Psoas muscle (tissue), 8 donors: Measurements from ENCODE around the gene CIAO2B. TPM values are rescaled to one million over a fixed set of nuclear protein-coding genes. Genes with fewer than 3 reads are reported as not detected.
A peak's percentile ranks its signal among the peaks of the same experiment; 100 is the strongest.

Experiments
- ATAC-seq, 4 donors: fragments of 200-7000 bp; cut with Tn5 transposase; one replicate each; pipeline ENCODE4 v1.9.1; 2020; ENCODE audit warnings: moderate library complexity in 3 of 4, mild to moderate bottlenecking in 2 of 4
- DNase-seq, 2 donors: peaks; one replicate each; pipeline ENCODE4 v3.0.0-alpha.2; 2020
- H3K27ac ChIP-seq: fragments of 200-600 bp; one replicate; pipeline ENCODE4 v1.8.0; 2022
- H3K27me3 ChIP-seq, 3 donors: fragments of 200-600 bp in 1 of 3; one replicate each; pipeline versions ENCODE4 v1.6.1 to v1.8.0; 2013 to 2022; ENCODE audit warnings: low read length in 2 of 3, mild to moderate bottlenecking in 2 of 3, moderate library complexity in 1 of 3; ENCODE audit not compliant: insufficient read depth in 3 of 3
- H3K36me3 ChIP-seq, 2 donors: fragments of 200-600 bp in 1 of 2; one replicate each; pipeline versions ENCODE4 v1.6.1 to v1.8.0; 2013 to 2022; ENCODE audit warnings: low read depth in 1 of 2, mild to moderate bottlenecking in 1 of 2, moderate library complexity in 1 of 2; ENCODE audit not compliant: insufficient read depth in 1 of 2
- H3K4me1 ChIP-seq: fragments of 200-600 bp; one replicate; pipeline ENCODE4 v1.8.0; 2022
- H3K4me3 ChIP-seq: fragments of 200-600 bp; one replicate; pipeline ENCODE4 v1.8.0; 2022; ENCODE audit warnings: mild to moderate bottlenecking
- H3K9me3 ChIP-seq: fragments of 200-600 bp; one replicate; pipeline ENCODE4 v1.8.0; 2022
- WGBS, 3 donors: extraction: QIAGEN DNeasy Blood & Tissue Kit; methylation state at CpG; one replicate each; pipeline versions ENCODE4 v1.1.6 to v1.1.7; 2013; 5-methylcytosine and 5-hydroxymethylcytosine counted together
- intact Hi-C, 2 donors: fragments of 100-400 bp; cut with DNase I; formaldehyde crosslinking; loops; one replicate each; pipeline versions ENCODE4 v1.11.0 to v1.14.2; 2022
- polyA plus RNA-seq, 3 donors: library from polyadenylated mRNA; stranded (reverse); fragments of 200-250 nt; gene quantifications; one replicate each; pipeline ENCODE4 v1.2.3, GENCODE V29; 2013
- total RNA-seq, 4 donors: library from RNA; stranded (reverse); fragmentation: NEBNext Ultra II Directional in 2 of 4; extraction: Animal tissue kit (Norgen Biotek cat#: 25700) in 2 of 4; gene quantifications; one replicate each; pipeline versions ENCODE4 v1.2.1 to v1.2.4, GENCODE V29; 2021 to 2023
- TF ChIP-seq, protein P1 (sequence below): fragments of 200-600 bp; IDR thresholded peaks from one replicate; pipeline ENCODE4 v1.8.0; 2022; ENCODE audit warnings: antibody characterized with exemption
- donor health status: healthy with polysubstance abuse.
- donor health status: DM: no; HTN: no; CAD: no; lungs with moderate emphysema.
- donor health status: Bipolar disorder and iron deficiency.
- donor health status: healthy.
- donor health status: DM: yes; HTN: yes; CAD: no.
- donor health status: DM: no; HTN: no; CAD: no.
- donor health status: DM: no; HTN: no; CAD: no.
- donor health status: DM: yes; HTN: yes; CAD: no.

The CIAO2B gene
- total and polyA plus RNA-seq, 7 donors, result 145 to 818 (median 346) TPM

- peaks cover 3 to 67% of the 10 kb centered on the region in 2 donors for H3K36me3 ChIP-seq
- H3K4me3 ChIP-seq, result no peak overlapping the region
- intact Hi-C loops, result no loop called here
- H3K9me3 ChIP-seq, result no peaks in the 10 kb centered on the region
- H3K27ac ChIP-seq, result no peak overlapping the region
- peak in 1 of 2 donors; percentile 23 for DNase-seq
- TF ChIP-seq, protein P1, sequence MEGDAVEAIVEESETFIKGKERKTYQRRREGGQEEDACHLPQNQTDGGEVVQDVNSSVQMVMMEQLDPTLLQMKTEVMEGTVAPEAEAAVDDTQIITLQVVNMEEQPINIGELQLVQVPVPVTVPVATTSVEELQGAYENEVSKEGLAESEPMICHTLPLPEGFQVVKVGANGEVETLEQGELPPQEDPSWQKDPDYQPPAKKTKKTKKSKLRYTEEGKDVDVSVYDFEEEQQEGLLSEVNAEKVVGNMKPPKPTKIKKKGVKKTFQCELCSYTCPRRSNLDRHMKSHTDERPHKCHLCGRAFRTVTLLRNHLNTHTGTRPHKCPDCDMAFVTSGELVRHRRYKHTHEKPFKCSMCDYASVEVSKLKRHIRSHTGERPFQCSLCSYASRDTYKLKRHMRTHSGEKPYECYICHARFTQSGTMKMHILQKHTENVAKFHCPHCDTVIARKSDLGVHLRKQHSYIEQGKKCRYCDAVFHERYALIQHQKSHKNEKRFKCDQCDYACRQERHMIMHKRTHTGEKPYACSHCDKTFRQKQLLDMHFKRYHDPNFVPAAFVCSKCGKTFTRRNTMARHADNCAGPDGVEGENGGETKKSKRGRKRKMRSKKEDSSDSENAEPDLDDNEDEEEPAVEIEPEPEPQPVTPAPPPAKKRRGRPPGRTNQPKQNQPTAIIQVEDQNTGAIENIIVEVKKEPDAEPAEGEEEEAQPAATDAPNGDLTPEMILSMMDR, result no peak
- H3K27me3 ChIP-seq, result no peaks in the 10 kb centered on the region
- no peaks in the 10 kb centered on the region for H3K4me1 ChIP-seq
- ATAC-seq, result no peak
- 84 to 95% (median 94%) methylated on average over 5 of the region's 5 CpGs for WGBS, 3 donors
Observed at GRCh38 chr16:66942981-66943380, 8.8 kb upstream of the CIAO2B start.

DNA sequence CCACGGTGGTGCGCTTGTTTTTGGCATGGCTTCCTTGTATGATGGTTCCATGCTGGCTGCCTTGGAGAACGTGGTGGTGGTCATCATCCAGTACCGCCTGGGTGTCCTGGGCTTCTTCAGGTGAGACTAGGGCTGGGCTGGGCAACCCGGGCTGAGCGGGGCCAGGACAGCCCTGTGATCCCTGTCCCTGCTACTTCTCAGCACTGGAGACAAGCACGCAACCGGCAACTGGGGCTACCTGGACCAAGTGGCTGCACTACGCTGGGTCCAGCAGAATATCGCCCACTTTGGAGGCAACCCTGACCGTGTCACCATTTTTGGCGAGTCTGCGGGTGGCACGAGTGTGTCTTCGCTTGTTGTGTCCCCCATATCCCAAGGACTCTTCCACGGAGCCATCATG is 6.0 kb upstream of the CIAO2B start:
- intact Hi-C loops, result no loop called here
- Histone ChIP-seq H3K4me3 (no peak overlapping the region), H3K9me3 (no peaks in the 10 kb centered on the region), H3K4me1 (peaks cover 16% of the 10 kb centered on the region), H3K36me3 (peaks cover 3 to 85% of the 10 kb centered on the region in 2 donors), H3K27ac (no peak overlapping the region), H3K27me3 (no peaks in the 10 kb centered on the region)
- TF ChIP-seq, protein P1, result no peak
- DNase-seq (peak in 1 of 2 donors; percentile 43), ATAC-seq (no peak)
- WGBS, 3 donors, result 93 to 95% (median 93%) methylated on average over 16 of the region's 16 CpGs

- Histone ChIP-seq H3K36me3 (peaks cover 3 to 82% of the 10 kb centered on the region in 2 donors), H3K4me3 (no peak overlapping the region), H3K27me3 (no peaks in the 10 kb centered on the region), H3K4me1 (peaks cover 16% of the 10 kb centered on the region), H3K27ac (no peak overlapping the region), H3K9me3 (no peaks in the 10 kb centered on the region)
- intact Hi-C loops, result no loop called here
- no peak for ATAC-seq
- TF ChIP-seq, protein P1, result no peak
- peak in 1 of 2 donors; percentile 37 for DNase-seq
Observed at GRCh38 chr16:66939366-66939765, 5.2 kb upstream of the CIAO2B start.

- no peaks in the 10 kb centered on the region for H3K9me3 ChIP-seq
- intact Hi-C loops, result no loop called here
- H3K4me1 ChIP-seq, result peaks cover 22% of the 10 kb centered on the region
- 85 to 89% (median 88%) methylated on average over 10 of the region's 10 CpGs for WGBS, 3 donors
- no peaks in the 10 kb centered on the region for H3K27me3 ChIP-seq
- H3K27ac ChIP-seq, result no peak overlapping the region
- ATAC-seq (no peak), DNase-seq (peak in 1 of 2 donors; percentile 27)
- peaks cover 3 to 67% of the 10 kb centered on the region in 2 donors for H3K36me3 ChIP-seq
- TF ChIP-seq, protein P1, result no peak
- peak overlapping the region; percentile 91 for H3K4me3 ChIP-seq
Observed at GRCh38 chr16:66937725-66938337, 3.6 kb upstream of the CIAO2B start.
